ENCODE results near the gene LPCAT1.

DNA sequence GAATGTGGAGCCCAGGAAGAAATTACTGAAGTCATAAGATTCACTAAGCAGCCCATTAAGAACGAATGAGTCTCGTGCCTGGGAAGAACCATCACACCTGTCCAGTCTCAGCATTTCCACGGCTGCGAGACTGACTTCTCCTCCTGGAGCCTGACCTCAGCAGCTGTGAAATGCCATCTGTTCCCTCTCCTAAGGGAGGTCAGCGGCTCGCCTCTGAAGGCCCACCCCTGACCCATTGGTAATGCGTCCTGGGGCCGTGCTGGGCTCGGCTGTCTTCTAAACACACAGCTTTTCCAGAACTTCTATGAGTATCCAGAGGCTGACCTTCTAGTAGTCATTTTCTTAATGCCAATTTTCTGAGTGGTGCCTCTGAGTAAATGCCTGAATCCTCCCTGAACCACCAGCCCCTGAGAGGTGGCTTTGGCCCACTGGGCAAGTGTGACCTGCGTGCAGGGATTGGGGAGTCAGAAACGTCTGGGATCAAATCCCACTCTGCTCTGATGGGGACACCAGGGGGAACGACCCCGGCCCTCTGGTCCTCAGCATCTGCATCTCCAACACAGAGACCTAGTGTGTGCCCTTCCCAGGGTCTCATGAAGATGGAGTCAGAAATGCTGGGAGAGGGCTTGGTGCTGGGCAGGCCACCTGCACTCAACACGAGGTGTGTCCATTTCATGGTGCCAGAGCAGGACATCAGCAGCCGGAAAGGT is 84.2 kb downstream of the LPCAT1 start:
- no peak for TF ChIP-seq POLR2A (IDR thresholded peaks at IDR 0.05)
- TF ChIP-seq, protein P1, sequence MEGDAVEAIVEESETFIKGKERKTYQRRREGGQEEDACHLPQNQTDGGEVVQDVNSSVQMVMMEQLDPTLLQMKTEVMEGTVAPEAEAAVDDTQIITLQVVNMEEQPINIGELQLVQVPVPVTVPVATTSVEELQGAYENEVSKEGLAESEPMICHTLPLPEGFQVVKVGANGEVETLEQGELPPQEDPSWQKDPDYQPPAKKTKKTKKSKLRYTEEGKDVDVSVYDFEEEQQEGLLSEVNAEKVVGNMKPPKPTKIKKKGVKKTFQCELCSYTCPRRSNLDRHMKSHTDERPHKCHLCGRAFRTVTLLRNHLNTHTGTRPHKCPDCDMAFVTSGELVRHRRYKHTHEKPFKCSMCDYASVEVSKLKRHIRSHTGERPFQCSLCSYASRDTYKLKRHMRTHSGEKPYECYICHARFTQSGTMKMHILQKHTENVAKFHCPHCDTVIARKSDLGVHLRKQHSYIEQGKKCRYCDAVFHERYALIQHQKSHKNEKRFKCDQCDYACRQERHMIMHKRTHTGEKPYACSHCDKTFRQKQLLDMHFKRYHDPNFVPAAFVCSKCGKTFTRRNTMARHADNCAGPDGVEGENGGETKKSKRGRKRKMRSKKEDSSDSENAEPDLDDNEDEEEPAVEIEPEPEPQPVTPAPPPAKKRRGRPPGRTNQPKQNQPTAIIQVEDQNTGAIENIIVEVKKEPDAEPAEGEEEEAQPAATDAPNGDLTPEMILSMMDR (IDR thresholded peaks at IDR 0.05) = no peak

Data from Peyer's patch (tissue), 4 donors.